ENCODE results near the gene LRRFIP1.
"Not testable (repeated sequence)": the region's sequence is repeated elsewhere in the genome, so short reads cannot be mapped to it uniquely, and the experiment has no call there.

Gene LRRFIP1, protein sequence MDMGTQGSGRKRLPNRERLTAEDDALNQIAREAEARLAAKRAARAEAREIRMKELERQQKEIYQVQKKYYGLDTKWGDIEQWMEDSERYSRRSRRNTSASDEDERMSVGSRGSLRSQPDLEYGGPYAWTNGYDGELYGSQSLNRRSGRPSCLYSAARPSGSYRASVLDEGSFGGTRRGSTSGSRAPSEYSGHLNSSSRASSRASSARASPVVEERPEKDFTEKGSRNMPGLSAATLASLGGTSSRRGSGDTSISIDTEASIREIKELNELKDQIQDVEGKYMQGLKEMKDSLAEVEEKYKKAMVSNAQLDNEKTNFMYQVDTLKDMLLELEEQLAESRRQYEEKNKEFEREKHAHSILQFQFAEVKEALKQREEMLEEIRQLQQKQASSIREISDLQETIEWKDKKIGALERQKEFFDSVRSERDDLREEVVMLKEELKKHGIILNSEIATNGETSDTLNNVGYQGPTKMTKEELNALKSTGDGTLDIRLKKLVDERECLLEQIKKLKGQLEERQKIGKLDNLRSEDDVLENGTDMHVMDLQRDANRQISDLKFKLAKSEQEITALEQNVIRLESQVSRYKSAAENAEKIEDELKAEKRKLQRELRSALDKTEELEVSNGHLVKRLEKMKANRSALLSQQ

GRCh38 chr2:237627441-237628246, at the start of gene LRRFIP1:
TSS of gene LRRFIP1 (plus strand) at chr2:237627587. CDS start at chr2:237627645, 58 bp downstream.
- no peak for DNase-seq (ENCODE audit: low read depth in 2 of 2)

GRCh38 chr2:237577956-237578870, 49.2 kb upstream of the LRRFIP1 start:
- DNase-seq (ENCODE audit: low read depth in 2 of 2) = no peak

DNA sequence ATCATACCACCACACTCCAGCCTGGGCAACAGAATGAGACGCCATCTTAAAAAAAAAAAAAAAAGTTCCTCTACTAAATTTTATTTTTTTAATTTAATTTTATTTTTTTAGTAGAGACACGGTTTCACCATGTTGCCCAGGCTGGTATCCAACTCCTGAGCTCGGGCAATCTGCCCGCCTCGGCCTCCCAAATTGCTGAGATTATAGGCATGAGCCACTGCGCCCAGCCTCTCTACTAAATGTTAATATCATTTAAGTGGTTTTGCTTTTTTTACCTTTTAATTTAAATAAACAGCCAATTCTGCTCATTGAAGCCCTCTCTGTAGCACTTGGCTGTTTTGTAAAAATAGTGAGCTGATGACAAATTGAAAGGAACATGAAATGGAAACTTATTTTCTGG, 46.1 kb upstream of the LRRFIP1 start:
- no peak for DNase-seq (ENCODE audit: low read depth in 2 of 2)

DNA sequence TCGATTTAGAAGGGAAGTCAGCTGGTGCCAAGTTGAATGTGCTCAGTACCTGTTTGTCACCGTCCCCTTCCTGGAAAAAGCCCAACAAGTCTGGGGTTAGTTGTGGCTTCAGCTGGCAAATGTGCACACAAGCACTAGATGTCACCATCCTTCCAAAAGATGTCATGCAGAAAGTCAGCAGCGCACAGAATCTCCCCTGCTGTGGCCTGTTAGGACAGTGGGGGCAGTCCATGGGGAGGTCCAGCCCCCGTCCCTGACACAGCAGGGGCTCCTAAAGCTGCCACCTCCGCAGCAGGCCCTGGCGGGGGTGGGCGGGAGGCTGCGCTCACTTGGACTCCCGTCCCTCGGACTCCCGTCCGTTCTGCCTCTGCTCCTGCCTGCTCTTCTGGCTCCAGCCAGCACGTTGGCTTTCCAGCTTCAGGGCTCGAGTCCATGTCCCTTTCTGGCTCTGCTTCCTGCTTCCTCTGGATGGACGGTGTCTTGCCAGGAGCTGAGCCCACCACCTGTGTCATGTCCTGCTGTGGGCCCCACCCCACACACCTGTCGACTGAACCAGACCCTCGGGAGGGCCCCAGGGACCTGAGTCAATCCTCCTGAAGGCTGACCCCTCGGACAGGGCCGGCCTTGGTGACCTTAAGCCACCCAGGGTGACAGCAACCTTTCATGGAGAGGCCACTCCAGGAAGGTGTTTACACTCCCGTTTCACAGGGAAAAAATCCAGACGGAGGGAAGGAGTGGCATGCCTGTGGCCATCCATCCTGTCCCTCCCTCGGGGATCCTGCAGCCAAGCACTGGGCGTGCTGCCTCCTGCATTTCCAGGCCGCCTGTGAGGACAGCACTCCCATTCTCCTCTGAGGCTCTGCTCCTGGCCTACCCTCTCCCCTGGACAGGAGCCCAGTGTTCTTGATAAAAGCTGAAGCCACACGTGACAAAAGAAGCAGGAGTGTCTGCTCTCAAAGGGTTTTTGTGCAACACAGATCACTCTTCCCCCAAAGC, 45.3 kb upstream of the LRRFIP1 start:
- DNase-seq (ENCODE audit: low read depth in 2 of 2) = peak; percentile 17 to 22

- no peak for DNase-seq (ENCODE audit: low read depth in 2 of 2)
Observed at GRCh38 chr2:237583385-237584295, 43.7 kb upstream of the LRRFIP1 start.

- no peak for DNase-seq (ENCODE audit: low read depth in 2 of 2)
Observed at GRCh38 chr2:237585590-237586221, 41.7 kb upstream of the LRRFIP1 start.

GRCh38 chr2:237588044-237588696, 39.2 kb upstream of the LRRFIP1 start:
- no peak for DNase-seq (ENCODE audit: low read depth in 2 of 2)

- DNase-seq (ENCODE audit: low read depth in 2 of 2) = no peak
Observed at GRCh38 chr2:237590272-237591140, 36.9 kb upstream of the LRRFIP1 start, which contains the start of gene RAB17. TSS of gene RAB17 (minus strand) at chr2:237590734. CDS start at chr2:237586154, 4,580 bp downstream.

DNA sequence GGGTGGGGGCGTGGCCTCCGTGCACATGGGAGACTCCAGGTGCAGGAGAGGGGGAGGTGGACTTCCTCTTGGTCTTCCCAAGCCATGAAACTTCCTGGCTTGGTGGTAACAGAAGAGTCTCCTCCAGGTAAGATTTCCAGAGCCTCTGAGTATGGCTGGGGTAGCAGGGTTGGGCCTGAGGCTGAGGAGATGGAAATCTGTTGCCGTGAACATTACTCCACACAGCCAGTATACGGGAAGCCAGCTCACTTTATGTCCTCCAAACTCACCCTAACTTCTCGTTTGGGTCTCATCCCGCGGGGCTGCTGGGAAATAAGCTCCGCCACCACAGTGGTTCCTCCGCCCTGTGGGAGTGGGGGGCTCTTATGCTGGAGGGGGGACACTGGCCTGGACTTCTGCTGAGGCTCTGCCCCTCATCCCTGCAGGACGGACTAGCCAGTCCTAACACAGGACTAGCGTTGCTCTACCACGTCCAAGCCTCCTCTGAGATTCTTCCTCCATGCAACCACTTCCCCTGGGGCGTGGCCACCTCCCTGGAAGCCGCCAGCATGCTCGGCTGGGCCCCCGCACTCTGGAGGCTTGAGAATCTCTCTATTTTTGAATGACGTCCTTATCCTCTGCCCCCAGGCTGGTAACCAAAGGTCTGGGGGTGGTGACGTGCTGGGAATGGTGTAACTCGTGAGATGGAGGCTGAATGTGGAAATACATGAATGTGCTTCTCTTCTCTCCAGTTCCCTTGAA, 36.1 kb upstream of the LRRFIP1 start:
- DNase-seq (ENCODE audit: low read depth in 2 of 2) = no peak

GRCh38 chr2:237592425-237592980, 34.9 kb upstream of the LRRFIP1 start:
- DNase-seq (ENCODE audit: low read depth in 2 of 2) = no peak

DNA sequence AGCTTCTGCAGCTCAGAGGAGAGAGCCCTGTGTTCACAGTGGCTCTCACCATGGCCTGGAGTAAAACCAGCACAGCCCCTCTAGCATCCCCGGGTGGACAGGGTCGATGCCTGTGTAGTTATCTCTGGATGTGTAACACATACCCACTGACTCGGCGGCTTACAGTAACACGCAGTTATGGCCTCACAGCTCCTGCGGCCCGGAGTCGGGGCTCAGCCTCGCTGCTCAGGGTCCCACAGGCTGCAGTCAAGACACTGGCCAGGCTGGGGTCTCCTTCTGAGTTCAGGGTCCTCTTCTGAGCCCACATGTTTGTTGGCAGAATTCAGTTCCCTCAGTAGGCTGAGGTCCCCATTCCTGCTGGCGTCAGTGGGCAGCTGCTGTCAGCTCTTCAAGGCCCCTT, 34.4 kb upstream of the LRRFIP1 start:
- no peak for DNase-seq (ENCODE audit: low read depth in 2 of 2)

GRCh38 chr2:237593596-237594320, 33.6 kb upstream of the LRRFIP1 start:
- DNase-seq (ENCODE audit: low read depth in 2 of 2) = no peak

- DNase-seq (ENCODE audit: low read depth in 2 of 2) = no peak
Observed at GRCh38 chr2:237594514-237594871, 32.9 kb upstream of the LRRFIP1 start.

GRCh38 chr2:237595829-237596519, 31.4 kb upstream of the LRRFIP1 start:
- not testable (repeated sequence) for DNase-seq (ENCODE audit: low read depth in 2 of 2)

Measured in activated CD4-positive, alpha-beta T cell treated with anti-CD3 and anti-CD28 coated beads for 24 hours (primary cell).